HepG2 (cell line): ENCODE results near the gene SLC28A1. TPM values are rescaled to one million over a fixed set of nuclear protein-coding genes. Genes with fewer than 3 reads are reported as not detected.

Source experiments
- ATF1 ChIP-seq: IDR thresholded peaks from 2 replicates; pipeline ENCODE4 v1.6.1; 2016; ENCODE audit warnings: mild to moderate bottlenecking, control low read depth
- CHCHD3 ChIP-seq: sonication (generic); formaldehyde crosslinking; IDR thresholded peaks from 2 replicates; pipeline ENCODE4 v1.8.0; 2022; ENCODE audit warnings: mild to moderate bottlenecking, missing genetic modification reagents, moderate library complexity
- DPF2 ChIP-seq: sonication (generic); formaldehyde crosslinking; IDR thresholded peaks from 2 replicates; pipeline ENCODE4 v1.4.0; 2020; ENCODE audit warnings: mild to moderate bottlenecking, low read depth, missing genetic modification reagents, borderline replicate concordance
- HMG20A ChIP-seq: IDR thresholded peaks from 2 replicates; pipeline ENCODE4 v1.6.1; 2016; ENCODE audit warnings: borderline replicate concordance
- JUND ChIP-seq: sonication (generic); formaldehyde crosslinking; IDR thresholded peaks from 2 replicates; pipeline ENCODE4 v1.8.0; 2022; ENCODE audit warnings: mild to moderate bottlenecking, missing genetic modification reagents
- KLF13 ChIP-seq: sonication (generic); formaldehyde crosslinking; IDR thresholded peaks from 2 replicates; pipeline ENCODE4 v1.4.0; 2020; ENCODE audit warnings: mild to moderate bottlenecking, missing genetic modification reagents
- MEIS2 ChIP-seq: sonication (generic); formaldehyde crosslinking; IDR thresholded peaks from 2 replicates; pipeline ENCODE4 v1.9.0; 2021; ENCODE audit warnings: mild to moderate bottlenecking, missing genetic modification reagents
- PHB2 ChIP-seq: fragments of 450-650 bp; IDR thresholded peaks from 2 replicates; pipeline ENCODE4 v1.6.1; 2018; ENCODE audit not compliant: partially characterized antibody
- SMARCE1 ChIP-seq: fragments of 450-650 bp; IDR thresholded peaks from 2 replicates; pipeline ENCODE4 v1.6.1; 2017; ENCODE audit warnings: borderline replicate concordance
- SMYD3 ChIP-seq: sonication (generic); formaldehyde crosslinking; IDR thresholded peaks from 2 replicates; pipeline ENCODE4 v1.8.1; 2023; ENCODE audit warnings: mild to moderate bottlenecking, missing genetic modification reagents
- U2AF2 ChIP-seq: fragments of 200-400 bp; formaldehyde crosslinking; IDR thresholded peaks from 2 replicates; pipeline ENCODE4 v1.6.1; 2017; ENCODE audit warnings: low read depth, mild to moderate bottlenecking, low read length
- ZNF12 ChIP-seq: sonication (generic); formaldehyde crosslinking; IDR thresholded peaks from 2 replicates; pipeline ENCODE4 v1.5.0; 2020; ENCODE audit warnings: missing genetic modification reagents
- ZNF24 ChIP-seq: fragments of 450-650 bp; IDR thresholded peaks from 2 replicates; pipeline ENCODE4 v1.6.1; 2017; ENCODE audit warnings: antibody characterized with exemption, mild to moderate bottlenecking
- ZNF263 ChIP-seq: sonication (generic); formaldehyde crosslinking; IDR thresholded peaks from 2 replicates; pipeline ENCODE4 v1.4.0; 2020; ENCODE audit warnings: missing genetic modification reagents
- ZNF296 ChIP-seq: sonication (generic); formaldehyde crosslinking; conservative IDR thresholded peaks from 2 replicates; pipeline ENCODE4 v1.5.0; 2020; ENCODE audit warnings: mild to moderate bottlenecking, missing genetic modification reagents
- ZNF589 ChIP-seq: sonication (generic); formaldehyde crosslinking; conservative IDR thresholded peaks from 2 replicates; pipeline ENCODE4 v1.8.0; 2022; ENCODE audit warnings: mild to moderate bottlenecking, moderate library complexity, missing genetic modification reagents
- polyA plus RNA-seq, 8 experiments: library from polyadenylated mRNA; depleted of rRNA in 3 of 8; stranded (reverse) in 7 of 8; unstranded in 1 of 8; fragments of >200 nt; fragmentation: Illumina TruSeq in 4 of 8; extraction: Trizol in 4 of 8; gene quantifications; 2 replicates each; pipeline versions ENCODE4 v1.2.1 to v1.2.3, GENCODE V29; 2011 to 2016; ENCODE audit warnings: low read depth in 4 of 8, missing spikeins in 1 of 8, mixed read lengths in 1 of 8; ENCODE audit not compliant: insufficient read depth in 1 of 8
- total RNA-seq, 5 experiments: library from RNA; depleted of rRNA; stranded (reverse); fragments of >200 nt; fragmentation: Illumina TruSeq; extraction: Trizol; gene quantifications; 2 replicates each; pipeline ENCODE4 v1.2.3, GENCODE V29; 2016; ENCODE audit warnings: low read depth in 1 of 5
- TF ChIP-seq, protein P1 (sequence below): sonication (generic); formaldehyde crosslinking; IDR thresholded peaks from 2 replicates; pipeline ENCODE4 v1.5.1; 2020; ENCODE audit warnings: missing genetic modification reagents, mild to moderate bottlenecking, borderline replicate concordance
- TF ChIP-seq, protein P2 (sequence below): IDR thresholded peaks from 2 replicates; pipeline ENCODE4 v1.6.1; 2016
- TF ChIP-seq, protein P3 (sequence below): IDR thresholded peaks from 2 replicates; pipeline ENCODE4 v1.6.1; 2016; ENCODE audit warnings: low read depth, missing genetic modification reagents, missing compliant biosample characterization
- TF ChIP-seq, protein P4 (sequence below): sonication (generic); IDR thresholded peaks from 2 replicates; pipeline ENCODE4 v1.6.1; 2016; ENCODE audit warnings: low read depth, borderline replicate concordance

Gene SLC28A1
- total and polyA plus RNA-seq, 2 of the 13 experiments (the other 11 are each of a cell fraction or from before 2014, with no cell fraction given), result 0.31 to 5.8 TPM

DNA sequence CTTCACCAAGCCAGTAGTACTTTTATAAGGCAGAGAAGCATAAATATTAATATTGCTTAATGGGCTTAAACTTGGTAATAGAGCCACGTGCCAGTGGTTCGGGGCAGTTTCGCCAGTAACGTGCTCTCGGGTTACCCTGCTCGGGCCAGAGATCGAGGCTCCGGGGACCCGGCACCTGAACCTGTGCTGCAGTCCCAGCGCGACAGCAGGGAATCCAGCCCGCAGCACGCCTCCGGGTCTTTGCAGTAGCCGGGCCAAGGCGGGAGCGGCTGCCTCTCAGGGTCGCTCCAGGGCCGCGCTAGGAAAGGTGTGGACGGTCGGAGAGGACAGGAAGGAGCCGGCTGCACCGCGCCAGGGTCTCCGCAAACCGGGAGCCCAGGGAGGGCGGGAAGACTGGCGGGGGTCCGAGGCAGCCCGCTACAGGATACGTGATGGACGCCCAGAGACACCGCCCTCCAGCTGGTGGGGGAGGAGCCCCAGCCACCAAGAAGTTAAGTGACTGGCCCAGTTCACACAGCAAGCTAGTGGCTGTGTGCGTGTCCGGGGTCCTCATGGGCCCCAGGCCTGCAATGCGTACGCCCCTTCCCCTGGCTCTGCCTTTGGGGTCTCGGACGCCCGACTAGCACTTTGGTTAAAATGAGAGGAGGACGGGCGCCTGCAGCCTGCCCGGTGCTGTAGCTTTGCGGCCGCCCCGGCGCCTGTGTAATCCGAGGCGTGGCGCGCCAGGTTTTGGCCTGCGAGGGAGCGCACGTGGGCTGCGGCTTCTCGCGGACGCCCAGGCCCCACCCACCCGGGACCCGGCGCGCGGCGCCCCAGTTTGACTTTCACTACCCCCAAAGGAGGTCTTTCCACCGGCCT lies 96.0 kb downstream of the SLC28A1 start (continued):
- TF ChIP-seq, protein P1, sequence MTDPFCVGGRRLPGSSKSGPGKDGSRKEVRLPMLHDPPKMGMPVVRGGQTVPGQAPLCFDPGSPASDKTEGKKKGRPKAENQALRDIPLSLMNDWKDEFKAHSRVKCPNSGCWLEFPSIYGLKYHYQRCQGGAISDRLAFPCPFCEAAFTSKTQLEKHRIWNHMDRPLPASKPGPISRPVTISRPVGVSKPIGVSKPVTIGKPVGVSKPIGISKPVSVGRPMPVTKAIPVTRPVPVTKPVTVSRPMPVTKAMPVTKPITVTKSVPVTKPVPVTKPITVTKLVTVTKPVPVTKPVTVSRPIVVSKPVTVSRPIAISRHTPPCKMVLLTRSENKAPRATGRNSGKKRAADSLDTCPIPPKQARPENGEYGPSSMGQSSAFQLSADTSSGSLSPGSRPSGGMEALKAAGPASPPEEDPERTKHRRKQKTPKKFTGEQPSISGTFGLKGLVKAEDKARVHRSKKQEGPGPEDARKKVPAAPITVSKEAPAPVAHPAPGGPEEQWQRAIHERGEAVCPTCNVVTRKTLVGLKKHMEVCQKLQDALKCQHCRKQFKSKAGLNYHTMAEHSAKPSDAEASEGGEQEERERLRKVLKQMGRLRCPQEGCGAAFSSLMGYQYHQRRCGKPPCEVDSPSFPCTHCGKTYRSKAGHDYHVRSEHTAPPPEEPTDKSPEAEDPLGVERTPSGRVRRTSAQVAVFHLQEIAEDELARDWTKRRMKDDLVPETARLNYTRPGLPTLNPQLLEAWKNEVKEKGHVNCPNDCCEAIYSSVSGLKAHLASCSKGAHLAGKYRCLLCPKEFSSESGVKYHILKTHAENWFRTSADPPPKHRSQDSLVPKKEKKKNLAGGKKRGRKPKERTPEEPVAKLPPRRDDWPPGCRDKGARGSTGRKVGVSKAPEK (CRISPR knock-in tag), result no peak
- no peak for TF ChIP-seq SMARCE1
- peak; percentile 47; the same call in 1 of the 2 replicates for TF ChIP-seq SMYD3 (CRISPR knock-in tag)
- TF ChIP-seq U2AF2, result no peak
- no peak for TF ChIP-seq ZNF263 (CRISPR knock-in tag)
- TF ChIP-seq ZNF296 (CRISPR knock-in tag), result no peak
- TF ChIP-seq ZNF589 (CRISPR knock-in tag), result peak; percentile 87; the same call in 1 of the 2 replicates
- no peak for TF ChIP-seq DPF2 (CRISPR knock-in tag)
- no peak for TF ChIP-seq ZNF12 (CRISPR knock-in tag)
- TF ChIP-seq CHCHD3 (CRISPR knock-in tag), result no peak
- TF ChIP-seq HMG20A (CRISPR knock-in tag), result no peak
- TF ChIP-seq, protein P2, sequence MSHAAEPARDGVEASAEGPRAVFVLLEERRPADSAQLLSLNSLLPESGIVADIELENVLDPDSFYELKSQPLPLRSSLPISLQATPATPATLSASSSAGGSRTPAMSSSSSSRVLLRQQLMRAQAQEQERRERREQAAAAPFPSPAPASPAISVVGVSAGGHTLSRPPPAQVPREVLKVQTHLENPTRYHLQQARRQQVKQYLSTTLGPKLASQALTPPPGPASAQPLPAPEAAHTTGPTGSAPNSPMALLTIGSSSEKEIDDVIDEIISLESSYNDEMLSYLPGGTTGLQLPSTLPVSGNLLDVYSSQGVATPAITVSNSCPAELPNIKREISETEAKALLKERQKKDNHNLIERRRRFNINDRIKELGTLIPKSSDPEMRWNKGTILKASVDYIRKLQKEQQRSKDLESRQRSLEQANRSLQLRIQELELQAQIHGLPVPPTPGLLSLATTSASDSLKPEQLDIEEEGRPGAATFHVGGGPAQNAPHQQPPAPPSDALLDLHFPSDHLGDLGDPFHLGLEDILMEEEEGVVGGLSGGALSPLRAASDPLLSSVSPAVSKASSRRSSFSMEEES (CRISPR knock-in tag), result no peak
- TF ChIP-seq KLF13, result peak; percentile 99
- TF ChIP-seq, protein P3, sequence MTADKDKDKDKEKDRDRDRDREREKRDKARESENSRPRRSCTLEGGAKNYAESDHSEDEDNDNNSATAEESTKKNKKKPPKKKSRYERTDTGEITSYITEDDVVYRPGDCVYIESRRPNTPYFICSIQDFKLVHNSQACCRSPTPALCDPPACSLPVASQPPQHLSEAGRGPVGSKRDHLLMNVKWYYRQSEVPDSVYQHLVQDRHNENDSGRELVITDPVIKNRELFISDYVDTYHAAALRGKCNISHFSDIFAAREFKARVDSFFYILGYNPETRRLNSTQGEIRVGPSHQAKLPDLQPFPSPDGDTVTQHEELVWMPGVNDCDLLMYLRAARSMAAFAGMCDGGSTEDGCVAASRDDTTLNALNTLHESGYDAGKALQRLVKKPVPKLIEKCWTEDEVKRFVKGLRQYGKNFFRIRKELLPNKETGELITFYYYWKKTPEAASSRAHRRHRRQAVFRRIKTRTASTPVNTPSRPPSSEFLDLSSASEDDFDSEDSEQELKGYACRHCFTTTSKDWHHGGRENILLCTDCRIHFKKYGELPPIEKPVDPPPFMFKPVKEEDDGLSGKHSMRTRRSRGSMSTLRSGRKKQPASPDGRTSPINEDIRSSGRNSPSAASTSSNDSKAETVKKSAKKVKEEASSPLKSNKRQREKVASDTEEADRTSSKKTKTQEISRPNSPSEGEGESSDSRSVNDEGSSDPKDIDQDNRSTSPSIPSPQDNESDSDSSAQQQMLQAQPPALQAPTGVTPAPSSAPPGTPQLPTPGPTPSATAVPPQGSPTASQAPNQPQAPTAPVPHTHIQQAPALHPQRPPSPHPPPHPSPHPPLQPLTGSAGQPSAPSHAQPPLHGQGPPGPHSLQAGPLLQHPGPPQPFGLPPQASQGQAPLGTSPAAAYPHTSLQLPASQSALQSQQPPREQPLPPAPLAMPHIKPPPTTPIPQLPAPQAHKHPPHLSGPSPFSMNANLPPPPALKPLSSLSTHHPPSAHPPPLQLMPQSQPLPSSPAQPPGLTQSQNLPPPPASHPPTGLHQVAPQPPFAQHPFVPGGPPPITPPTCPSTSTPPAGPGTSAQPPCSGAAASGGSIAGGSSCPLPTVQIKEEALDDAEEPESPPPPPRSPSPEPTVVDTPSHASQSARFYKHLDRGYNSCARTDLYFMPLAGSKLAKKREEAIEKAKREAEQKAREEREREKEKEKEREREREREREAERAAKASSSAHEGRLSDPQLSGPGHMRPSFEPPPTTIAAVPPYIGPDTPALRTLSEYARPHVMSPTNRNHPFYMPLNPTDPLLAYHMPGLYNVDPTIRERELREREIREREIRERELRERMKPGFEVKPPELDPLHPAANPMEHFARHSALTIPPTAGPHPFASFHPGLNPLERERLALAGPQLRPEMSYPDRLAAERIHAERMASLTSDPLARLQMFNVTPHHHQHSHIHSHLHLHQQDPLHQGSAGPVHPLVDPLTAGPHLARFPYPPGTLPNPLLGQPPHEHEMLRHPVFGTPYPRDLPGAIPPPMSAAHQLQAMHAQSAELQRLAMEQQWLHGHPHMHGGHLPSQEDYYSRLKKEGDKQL (CRISPR knock-in tag), result peak; percentile 14; the same call in 1 of the 2 replicates
- TF ChIP-seq ATF1 (CRISPR knock-in tag), result no peak
- no peak for TF ChIP-seq PHB2
- peak; percentile 62; the same call in 1 of the 2 replicates for TF ChIP-seq MEIS2 (CRISPR knock-in tag)
- 0 out of 2 replicates have a peak, but pooled peaks have one; percentile 15 for TF ChIP-seq JUND
- TF ChIP-seq ZNF24, result no peak
- TF ChIP-seq, protein P4, sequence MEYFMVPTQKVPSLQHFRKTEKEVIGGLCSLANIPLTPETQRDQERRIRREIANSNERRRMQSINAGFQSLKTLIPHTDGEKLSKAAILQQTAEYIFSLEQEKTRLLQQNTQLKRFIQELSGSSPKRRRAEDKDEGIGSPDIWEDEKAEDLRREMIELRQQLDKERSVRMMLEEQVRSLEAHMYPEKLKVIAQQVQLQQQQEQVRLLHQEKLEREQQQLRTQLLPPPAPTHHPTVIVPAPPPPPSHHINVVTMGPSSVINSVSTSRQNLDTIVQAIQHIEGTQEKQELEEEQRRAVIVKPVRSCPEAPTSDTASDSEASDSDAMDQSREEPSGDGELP, result peak; percentile 94
